Effector memory CD4-positive, alpha-beta T cell (primary cell): Measurements from ENCODE around the gene ZCCHC13.

ENCODE experiments used
- DNase-seq, 3 donors: peaks; one replicate each; pipeline ENCODE4 v3.0.0-alpha.2; 2020
- H3K27ac ChIP-seq: 2 replicates; pipeline ENCODE4 v1.7.0; 2013; ENCODE audit warnings: mild to moderate bottlenecking, low read length, moderate library complexity; ENCODE audit not compliant: insufficient read depth, poor library complexity, severe bottlenecking
- H3K27me3 ChIP-seq: replicated peaks from 2 replicates; pipeline ENCODE4 v1.7.0; 2013; ENCODE audit warnings: mild to moderate bottlenecking, low read length; ENCODE audit not compliant: insufficient read depth, control insufficient read depth, poor library complexity, severe bottlenecking
- H3K36me3 ChIP-seq: 2 replicates; pipeline ENCODE4 v1.7.0; 2013; ENCODE audit warnings: mild to moderate bottlenecking, low read length, moderate library complexity; ENCODE audit not compliant: control insufficient read depth, insufficient read depth
- H3K4me1 ChIP-seq: 2 replicates; pipeline ENCODE4 v1.7.0; 2013; ENCODE audit warnings: low read length, mild to moderate bottlenecking; ENCODE audit not compliant: control insufficient read depth, insufficient read depth, poor library complexity, severe bottlenecking
- H3K4me3 ChIP-seq: 2 replicates; pipeline ENCODE4 v1.7.0; 2013; ENCODE audit warnings: low read length, low read depth, mild to moderate bottlenecking; ENCODE audit not compliant: insufficient read depth, poor library complexity, severe bottlenecking
- H3K9me3 ChIP-seq: 2 replicates; pipeline ENCODE4 v1.7.0; 2013; ENCODE audit warnings: mild to moderate bottlenecking, low read length, moderate library complexity; ENCODE audit not compliant: control insufficient read depth

Gene ZCCHC13

DNA sequence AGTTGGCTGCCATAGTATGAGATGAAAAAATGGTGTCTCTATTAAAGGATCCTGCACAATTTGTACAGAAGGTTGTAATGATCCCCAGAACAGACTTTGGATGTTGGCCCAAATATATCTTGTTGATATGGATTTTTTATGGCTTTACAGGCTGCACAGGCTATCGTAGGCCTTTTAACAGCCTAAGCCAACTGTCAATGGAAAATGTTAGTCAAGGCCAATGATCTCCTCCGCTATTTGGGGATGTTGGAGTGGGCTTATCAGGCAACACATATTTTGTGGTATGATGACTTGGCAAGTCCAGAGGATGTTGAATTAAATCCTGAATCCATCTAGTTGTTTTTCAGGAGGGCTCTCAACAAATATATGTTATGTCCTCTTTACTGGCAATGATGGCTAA, 42.1 kb downstream of the ZCCHC13 start:
- Histone ChIP-seq H3K9me3 (no peaks in the 10 kb centered on the region), H3K27ac (no peak overlapping the region), H3K4me1 (no peaks in the 10 kb centered on the region), H3K4me3 (no peak overlapping the region), H3K36me3 (no peaks in the 10 kb centered on the region), H3K27me3 (no peaks in the 10 kb centered on the region)
- DNase-seq = no peak

DNA sequence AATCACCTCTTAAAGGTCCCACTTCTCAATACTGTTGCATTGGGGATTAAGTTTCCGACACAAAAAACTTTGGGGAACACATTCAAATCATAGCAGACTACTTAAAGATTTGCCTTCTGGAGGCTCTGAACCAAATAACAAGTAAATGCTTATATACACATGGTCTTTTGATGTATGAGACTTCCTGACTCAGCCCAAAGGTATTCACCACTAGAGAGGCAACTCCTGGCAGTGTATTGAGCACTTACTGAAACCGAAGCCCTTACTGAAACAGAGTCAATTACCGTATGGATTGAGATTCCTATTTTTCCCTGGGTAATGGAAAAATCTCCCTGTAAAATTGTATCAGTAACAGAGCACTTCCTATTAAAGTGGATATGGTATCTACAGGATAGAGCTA, 45.4 kb downstream of the ZCCHC13 start:
- no peaks in the 10 kb centered on the region for H3K4me1 ChIP-seq
- H3K9me3 ChIP-seq = no peaks in the 10 kb centered on the region
- no peak for DNase-seq
- H3K27ac ChIP-seq = no peak overlapping the region
- no peaks in the 10 kb centered on the region for H3K27me3 ChIP-seq
- H3K4me3 ChIP-seq = no peak overlapping the region
- no peaks in the 10 kb centered on the region for H3K36me3 ChIP-seq

GRCh38 chrX:74351760-74352159, 47.8 kb downstream of the ZCCHC13 start:
- no peak overlapping the region for H3K4me3 ChIP-seq
- no peaks in the 10 kb centered on the region for H3K4me1 ChIP-seq
- H3K9me3 ChIP-seq = no peaks in the 10 kb centered on the region
- no peak for DNase-seq
- H3K27ac ChIP-seq = no peak overlapping the region
- no peaks in the 10 kb centered on the region for H3K36me3 ChIP-seq
- H3K27me3 ChIP-seq = no peaks in the 10 kb centered on the region

GRCh38 chrX:74353984-74354383, 50.0 kb downstream of the ZCCHC13 start:
- Histone ChIP-seq H3K27ac (no peak overlapping the region), H3K27me3 (no peaks in the 10 kb centered on the region), H3K4me3 (no peak overlapping the region), H3K9me3 (no peaks in the 10 kb centered on the region), H3K36me3 (no peaks in the 10 kb centered on the region), H3K4me1 (no peaks in the 10 kb centered on the region)
- DNase-seq = no peak
